ENCODE data around the gene ZFAND6.

GRCh38 chr15:80058851-80059785 lies at the start of gene ZFAND6:
- TF ChIP-seq, protein P1, sequence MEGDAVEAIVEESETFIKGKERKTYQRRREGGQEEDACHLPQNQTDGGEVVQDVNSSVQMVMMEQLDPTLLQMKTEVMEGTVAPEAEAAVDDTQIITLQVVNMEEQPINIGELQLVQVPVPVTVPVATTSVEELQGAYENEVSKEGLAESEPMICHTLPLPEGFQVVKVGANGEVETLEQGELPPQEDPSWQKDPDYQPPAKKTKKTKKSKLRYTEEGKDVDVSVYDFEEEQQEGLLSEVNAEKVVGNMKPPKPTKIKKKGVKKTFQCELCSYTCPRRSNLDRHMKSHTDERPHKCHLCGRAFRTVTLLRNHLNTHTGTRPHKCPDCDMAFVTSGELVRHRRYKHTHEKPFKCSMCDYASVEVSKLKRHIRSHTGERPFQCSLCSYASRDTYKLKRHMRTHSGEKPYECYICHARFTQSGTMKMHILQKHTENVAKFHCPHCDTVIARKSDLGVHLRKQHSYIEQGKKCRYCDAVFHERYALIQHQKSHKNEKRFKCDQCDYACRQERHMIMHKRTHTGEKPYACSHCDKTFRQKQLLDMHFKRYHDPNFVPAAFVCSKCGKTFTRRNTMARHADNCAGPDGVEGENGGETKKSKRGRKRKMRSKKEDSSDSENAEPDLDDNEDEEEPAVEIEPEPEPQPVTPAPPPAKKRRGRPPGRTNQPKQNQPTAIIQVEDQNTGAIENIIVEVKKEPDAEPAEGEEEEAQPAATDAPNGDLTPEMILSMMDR (IDR thresholded peaks at IDR 0.05), result peak in 2 of 4 experiments; percentile 13 to 24
- peak; percentile 70 for TF ChIP-seq POLR2A (IDR thresholded peaks at IDR 0.05)
- TF ChIP-seq POLR2AphosphoS5 (IDR thresholded peaks at IDR 0.05), result peak; percentile 89

All from prostate gland (tissue), 2 donors.